ENCODE data around the gene FAM228B. TPM values are rescaled to one million over a fixed set of nuclear protein-coding genes. Genes with fewer than 3 reads are reported as not detected.

Gene FAM228B
- total and polyA plus RNA-seq, 9 of the 15 experiments (the other 6 are each of a cell fraction or from before 2014, with no cell fraction given): 1.1 to 3.7 (median 2.6) TPM

- TF ChIP-seq ZBTB34 (CRISPR knock-in tag; IDR thresholded peaks at IDR 0.05): no peak
- no peak for TF ChIP-seq ETS1 (conservative IDR thresholded peaks at IDR 0.05; ENCODE audit: control insufficient read depth, low read depth, low read length)
- TF ChIP-seq BHLHE40 (IDR thresholded peaks at IDR 0.05; ENCODE audit: low read length): no peak
- TF ChIP-seq WHSC1 (IDR thresholded peaks at IDR 0.05; ENCODE audit: low read length): no peak
- no peak for TF ChIP-seq DIDO1 (tag; IDR thresholded peaks at IDR 0.05; ENCODE audit: low read depth)
- TF ChIP-seq NRF1 (conservative IDR thresholded peaks at IDR 0.05 in 1 of 2, IDR thresholded peaks at IDR 0.05 in 1 of 2): no peak
These were observed 58.6 kb downstream of the FAM228B start (continued) for GRCh38 chr2:24181849-24182248.

DNA sequence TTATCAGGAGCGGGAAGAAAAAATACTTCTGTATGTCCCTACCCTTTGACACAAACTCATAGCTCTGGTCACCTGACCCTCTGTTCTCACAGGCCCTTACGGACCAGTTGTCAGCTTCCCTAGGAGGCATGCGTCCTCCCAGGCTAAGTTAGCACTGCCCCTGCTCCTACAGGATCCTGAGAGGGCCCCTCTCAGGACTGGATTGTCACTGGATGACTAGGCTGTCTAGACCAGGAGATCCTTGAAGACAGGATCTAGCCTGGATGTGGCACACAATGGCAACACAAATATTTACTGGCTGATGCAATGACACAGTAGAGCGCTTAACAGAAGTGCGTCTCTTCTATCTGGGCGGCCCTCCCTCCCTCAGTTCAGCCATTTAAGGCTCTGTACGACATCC lies 59.2 kb downstream of the FAM228B start:
- no peak overlapping the region for H3K9ac ChIP-seq (ENCODE audit: insufficient read depth in 1 of 2, low read depth in 2 of 2, low read length in 2 of 2)
- in situ Hi-C loops (cut with MboI): no loop called here
- 59% methylated on average over 6 of the region's 7 CpGs for WGBS (ENCODE audit: insufficient coverage, low coverage, missing lambda C conversion rate)
- TF ChIP-seq NFE2 (IDR thresholded peaks at IDR 0.05; ENCODE audit: low read depth) (0 out of 2 replicates have a peak, but pooled peaks have one; percentile 1), RBM17 (IDR thresholded peaks at IDR 0.05; ENCODE audit: borderline replicate concordance, low read depth, low read length) (no peak), KAT7 (CRISPR knock-in tag; IDR thresholded peaks at IDR 0.05; ENCODE audit: borderline replicate concordance) (no peak), DIDO1 (tag; IDR thresholded peaks at IDR 0.05; ENCODE audit: low read depth) (no peak), ZNF3 (CRISPR knock-in tag; IDR thresholded peaks at IDR 0.05) (no peak), PHB (CRISPR knock-in tag; IDR thresholded peaks at IDR 0.05) (no peak), ZFP36 (IDR thresholded peaks at IDR 0.05; ENCODE audit: low read depth, low read length, partially characterized antibody) (no peak), SAFB (IDR thresholded peaks at IDR 0.05; ENCODE audit: borderline replicate concordance, low read depth, low read length) (no peak), WHSC1 (IDR thresholded peaks at IDR 0.05; ENCODE audit: low read length) (no peak), CEBPG (CRISPR knock-in tag; IDR thresholded peaks at IDR 0.05) (peak; percentile 55; the same call in 1 of the 2 replicates), CEBPG (tag; conservative IDR thresholded peaks at IDR 0.05 in 1 of 2, IDR thresholded peaks at IDR 0.05 in 1 of 2) (peak in 1 of 2 experiments; percentile 77; a peak in 3 of 4 replicates), ZSCAN32 (CRISPR knock-in tag; IDR thresholded peaks at IDR 0.05) (0 out of 2 replicates have a peak, but pooled peaks have one; percentile 50)
- TF ChIP-seq, protein P1, sequence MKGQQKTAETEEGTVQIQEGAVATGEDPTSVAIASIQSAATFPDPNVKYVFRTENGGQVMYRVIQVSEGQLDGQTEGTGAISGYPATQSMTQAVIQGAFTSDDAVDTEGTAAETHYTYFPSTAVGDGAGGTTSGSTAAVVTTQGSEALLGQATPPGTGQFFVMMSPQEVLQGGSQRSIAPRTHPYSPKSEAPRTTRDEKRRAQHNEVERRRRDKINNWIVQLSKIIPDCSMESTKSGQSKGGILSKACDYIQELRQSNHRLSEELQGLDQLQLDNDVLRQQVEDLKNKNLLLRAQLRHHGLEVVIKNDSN (CRISPR knock-in tag; IDR thresholded peaks at IDR 0.05): 0 out of 2 replicates have a peak, but pooled peaks have one; percentile 10
- TF ChIP-seq, protein P2, sequence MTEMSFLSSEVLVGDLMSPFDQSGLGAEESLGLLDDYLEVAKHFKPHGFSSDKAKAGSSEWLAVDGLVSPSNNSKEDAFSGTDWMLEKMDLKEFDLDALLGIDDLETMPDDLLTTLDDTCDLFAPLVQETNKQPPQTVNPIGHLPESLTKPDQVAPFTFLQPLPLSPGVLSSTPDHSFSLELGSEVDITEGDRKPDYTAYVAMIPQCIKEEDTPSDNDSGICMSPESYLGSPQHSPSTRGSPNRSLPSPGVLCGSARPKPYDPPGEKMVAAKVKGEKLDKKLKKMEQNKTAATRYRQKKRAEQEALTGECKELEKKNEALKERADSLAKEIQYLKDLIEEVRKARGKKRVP (CRISPR knock-in tag; IDR thresholded peaks at IDR 0.05): peak; percentile 73

More for the DNA sequence above, 59.2 kb downstream of the FAM228B start:
- Histone ChIP-seq H3K4me3 (no peak overlapping the region), H3K9me1 (ENCODE audit: control insufficient read depth, insufficient read depth, low read length) (no peaks in the 10 kb centered on the region), H3K4me2 (ENCODE audit: insufficient read depth, low read length) (0 out of 2 replicates have a peak overlapping the region, but pooled peaks have one; percentile 36), H4K20me1 (replicated peaks; ENCODE audit: control insufficient read depth, insufficient read depth, low read length) (no peaks in the 10 kb centered on the region), H3K27me3 (ENCODE audit: control insufficient read depth in 2 of 2, insufficient read depth in 2 of 2, low read length in 2 of 2) (peaks cover 0 to 3% of the 10 kb centered on the region in 2 experiments; a peak in 1 of 5 replicates), H3K4me1 (replicated peaks in 1 of 2; ENCODE audit: control insufficient read depth in 2 of 2, insufficient read depth in 2 of 2, low read length in 2 of 2) (peaks cover 0 to 11% of the 10 kb centered on the region in 2 experiments; a peak in 3 of 5 replicates), H3K27ac (ENCODE audit: extremely low read depth, low read depth, low read length) (no peak overlapping the region), H3K9me3 (replicated peaks; ENCODE audit: control insufficient read depth, insufficient read depth, low read depth, low read length) (no peaks in the 10 kb centered on the region), H2AFZ (ENCODE audit: low read depth, low read length) (peak overlapping the region; percentile 74), H3K36me3 (ENCODE audit: control insufficient read depth, insufficient read depth, low read length) (no peaks in the 10 kb centered on the region), H3K79me2 (ENCODE audit: control insufficient read depth, insufficient read depth, low read length) (no peaks in the 10 kb centered on the region)
- intact Hi-C loops (cut with micrococcal nuclease): no loop called here
- peak; percentile 68 for ATAC-seq
- no peak for FAIRE-seq
- no peak for DNase-seq (ENCODE audit: extremely low read depth in 1 of 4, low spot score in 3 of 4)
- POLR2A ChIA-PET: no interaction called here
- CTCF ChIA-PET (ENCODE audit: low intra/inter-chr PET ratio): no interaction called here
- no TSS peak for BruUV-seq (replicated peaks)
